Cardiac muscle cell (in vitro differentiated cells and primary cell): ENCODE results near the gene PRTG. TPM values are rescaled to one million over a fixed set of nuclear protein-coding genes. Genes with fewer than 3 reads are reported as not detected.

Experiments used
- DNase-seq, 2 donors: peaks; one replicate each; pipeline versions ENCODE4 v3.0.0 to v3.0.0-alpha.2; 2010 to 2017; ENCODE audit warnings: low read depth in 1 of 2, low spot score in 1 of 2
- H3K27ac ChIP-seq: fragments of 200-600 bp; sonication (generic); 2 replicates; pipeline ENCODE4 v1.5.1; 2016
- H3K27me3 ChIP-seq: fragments of 200-600 bp; sonication (generic); 2 replicates; pipeline ENCODE4 v1.6.0; 2016; ENCODE audit warnings: control low read depth
- H3K36me3 ChIP-seq: fragments of 200-600 bp; sonication (generic); 2 replicates; pipeline ENCODE4 v1.5.1; 2016; ENCODE audit warnings: control low read depth
- H3K4me1 ChIP-seq: fragments of 200-600 bp; sonication (generic); 2 replicates; pipeline ENCODE4 v1.8.1; 2017; ENCODE audit warnings: low read depth, mild to moderate bottlenecking, mixed run types
- H3K4me3 ChIP-seq: fragments of 200-600 bp; sonication (generic); 2 replicates; pipeline ENCODE4 v1.5.1; 2016; ENCODE audit warnings: mild to moderate bottlenecking
- H3K9me3 ChIP-seq: fragments of 200-600 bp; sonication (generic); 2 replicates; pipeline ENCODE4 v1.5.1; 2017; ENCODE audit warnings: low read depth, mild to moderate bottlenecking, control low read depth
- CTCF ChIP-seq: IDR thresholded peaks from 2 replicates; pipeline ENCODE4 v1.5.1; 2012; ENCODE audit warnings: low read depth, mild to moderate bottlenecking, low read length
- polyA plus RNA-seq: library from polyadenylated mRNA; unstranded; fragments of >200 nt; fragmentation: Nextera tagmentation; extraction: Ambion mirVana; gene quantifications from 2 replicates; pipeline ENCODE4 v1.2.1, GENCODE V29; 2016
- total RNA-seq: library from RNA; depleted of rRNA; stranded (reverse); fragments of >200 nt; gene quantifications from 2 replicates; pipeline ENCODE4 v1.2.3, GENCODE V29; 2016

The PRTG gene
- total and polyA plus RNA-seq, 2 experiments from 2014 or later, result 16.1 to 93.8 TPM

- Histone ChIP-seq H3K27me3 (no peaks in the 10 kb centered on the region), H3K36me3 (peaks cover 21% of the 10 kb centered on the region), H3K4me1 (peaks cover 28% of the 10 kb centered on the region), H3K4me3 (no peak overlapping the region), H3K27ac (peak overlapping the region; percentile 41), H3K9me3 (no peaks in the 10 kb centered on the region)
- TF ChIP-seq CTCF, result no peak
- no peak for DNase-seq
Measured at GRCh38 chr15:55676507-55676906, 66.4 kb downstream of the PRTG start.

- Histone ChIP-seq H3K9me3 (no peaks in the 10 kb centered on the region), H3K36me3 (peaks cover 14% of the 10 kb centered on the region), H3K27me3 (no peaks in the 10 kb centered on the region), H3K4me3 (no peak overlapping the region), H3K27ac (peak overlapping the region; percentile 3), H3K4me1 (peaks cover 37% of the 10 kb centered on the region)
- TF ChIP-seq CTCF, result no peak
- DNase-seq, result no peak
Measured at GRCh38 chr15:55673287-55673686, 69.7 kb downstream of the PRTG start.

GRCh38 chr15:55669270-55669669, 73.7 kb downstream of the PRTG start:
- Histone ChIP-seq H3K4me1 (peaks cover 10% of the 10 kb centered on the region), H3K27me3 (no peaks in the 10 kb centered on the region), H3K4me3 (no peak overlapping the region), H3K27ac (peak overlapping the region; percentile 66), H3K9me3 (no peaks in the 10 kb centered on the region), H3K36me3 (peaks cover 12% of the 10 kb centered on the region)
- TF ChIP-seq CTCF, result no peak
- DNase-seq, result no peak

GRCh38 chr15:55665605-55666227, 77.2 kb downstream of the PRTG start:
- Histone ChIP-seq H3K27ac (peak overlapping the region; percentile 57), H3K36me3 (peaks cover 3% of the 10 kb centered on the region), H3K4me1 (peaks cover 33% of the 10 kb centered on the region), H3K9me3 (no peaks in the 10 kb centered on the region), H3K4me3 (no peak overlapping the region), H3K27me3 (no peaks in the 10 kb centered on the region)
- no peak for DNase-seq
- TF ChIP-seq CTCF, result no peak

- no peaks in the 10 kb centered on the region for H3K27me3 ChIP-seq
- no peak for TF ChIP-seq CTCF
- H3K4me3 ChIP-seq, result no peak overlapping the region
- peak overlapping the region; percentile 97 for H3K27ac ChIP-seq
- H3K4me1 ChIP-seq, result peaks cover 45% of the 10 kb centered on the region
- H3K9me3 ChIP-seq, result no peaks in the 10 kb centered on the region
- peak; percentile 55 to 67 for DNase-seq
- H3K36me3 ChIP-seq, result peaks cover 10% of the 10 kb centered on the region
Measured at GRCh38 chr15:55661428-55661827, 81.5 kb downstream of the PRTG start.
